Vagina (tissue), 2 donors: ENCODE data around the gene PPM1M. TPM values are rescaled to one million over a fixed set of nuclear protein-coding genes. Genes with fewer than 3 reads are reported as not detected.

Experiments used
- DNase-seq, 2 donors: peaks; one replicate each; pipeline ENCODE4 v3.0.0-alpha.2; 2017; ENCODE audit errors: extremely low spot score in 2 of 2
- H3K27ac ChIP-seq: fragments of 200-600 bp; sonication (generic); one replicate; pipeline ENCODE4 v1.5.1; 2019
- H3K27me3 ChIP-seq: fragments of 200-600 bp; sonication (generic); one replicate; pipeline ENCODE4 v1.5.1; 2019
- H3K36me3 ChIP-seq, 2 donors: fragments of 200-600 bp; sonication (generic); one replicate each; pipeline ENCODE4 v1.5.1; 2017 to 2019
- H3K4me1 ChIP-seq: fragments of 200-600 bp; sonication (generic); one replicate; pipeline ENCODE4 v1.5.1; 2019
- H3K4me3 ChIP-seq, 2 donors: fragments of 200-600 bp; sonication (generic); 1 replicate in 1 of 2; 2 replicates in 1 of 2; pipeline ENCODE4 v1.5.1; 2016 to 2019
- H3K9me3 ChIP-seq: fragments of 200-600 bp; sonication (generic); one replicate; pipeline ENCODE4 v1.5.1; 2019
- POLR2A ChIP-seq, 2 donors: fragments of 450-650 bp; IDR thresholded peaks; one replicate each; pipeline ENCODE4 v1.6.1; 2017; ENCODE audit warnings: antibody characterized with exemption in 2 of 2, mild to moderate bottlenecking in 2 of 2, moderate library complexity in 2 of 2
- POLR2AphosphoS5 ChIP-seq, 2 donors: sonication (generic); formaldehyde crosslinking; IDR thresholded peaks; one replicate each; pipeline ENCODE4 v1.9.0; 2017; ENCODE audit warnings: antibody characterized with exemption in 2 of 2, mild to moderate bottlenecking in 2 of 2, low read depth in 1 of 2; ENCODE audit not compliant: insufficient read depth in 1 of 2
- intact Hi-C: fragments of 100-400 bp; cut with DNase I; formaldehyde crosslinking; loops from one replicate; pipeline ENCODE4 v1.15.1; 2023
- total RNA-seq: library from RNA; depleted of rRNA; stranded (reverse); fragments of >200 nt; gene quantifications from one replicate; pipeline ENCODE4 v1.2.3, GENCODE V29; 2016
- TF ChIP-seq, protein P1 (sequence below), 3 experiments: fragments of 450-650 bp in 2 of 3; fragments of 200-600 bp in 1 of 3; sonication (generic) in 1 of 3; IDR thresholded peaks; one replicate each; pipeline ENCODE4 v1.5.1; 2017 to 2019; ENCODE audit warnings: antibody characterized with exemption in 3 of 3, mild to moderate bottlenecking in 2 of 3, moderate library complexity in 2 of 3

PPM1M gene
- total RNA-seq, 1 donor from 2014 or later, result 25.0 TPM

DNA sequence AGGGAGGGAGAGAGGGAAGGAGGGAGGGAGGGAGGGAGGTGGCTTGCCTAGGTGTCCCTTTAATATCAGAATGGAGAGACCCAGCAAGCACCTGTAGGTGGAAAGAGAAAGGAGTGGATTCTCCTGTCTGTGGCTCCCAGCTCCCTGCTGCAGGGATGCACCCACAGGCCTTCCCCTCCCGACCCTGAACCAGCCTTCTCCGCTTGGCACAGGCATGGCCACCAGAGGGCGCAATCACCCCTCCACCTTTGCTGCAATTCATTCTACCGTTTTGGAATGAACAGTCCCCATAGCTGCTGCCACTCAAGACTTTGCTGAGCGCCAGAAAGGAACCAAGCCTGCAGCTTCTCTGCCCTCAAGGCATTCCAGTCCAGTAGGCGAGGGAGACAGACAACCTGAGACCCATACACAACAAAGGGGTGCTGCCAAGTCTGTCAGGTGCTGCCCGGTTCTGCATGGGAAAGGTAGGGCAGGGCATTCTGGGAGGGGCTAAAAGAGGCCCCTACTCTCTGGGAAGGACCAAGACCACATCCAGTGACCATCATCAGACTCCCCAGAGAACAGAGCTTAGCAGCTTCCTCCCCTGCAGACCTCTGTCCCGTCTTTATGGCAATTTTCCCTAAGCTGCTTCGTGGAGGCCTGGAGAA, 25.1 kb upstream of the PPM1M start:
- H3K4me1 ChIP-seq, result peaks cover 46% of the 10 kb centered on the region
- no peaks in the 10 kb centered on the region for H3K9me3 ChIP-seq
- no peak overlapping the region for H3K27ac ChIP-seq
- H3K36me3 ChIP-seq, result peaks cover 0 to under 1% of the 10 kb centered on the region in 2 donors
- TF ChIP-seq POLR2A (IDR thresholded peaks at IDR 0.05) (no peak), POLR2AphosphoS5 (IDR thresholded peaks at IDR 0.05; ENCODE audit: insufficient read depth in 1 of 2, low read depth in 1 of 2) (peak in 1 of 2 donors; percentile 27)
- TF ChIP-seq, protein P1, sequence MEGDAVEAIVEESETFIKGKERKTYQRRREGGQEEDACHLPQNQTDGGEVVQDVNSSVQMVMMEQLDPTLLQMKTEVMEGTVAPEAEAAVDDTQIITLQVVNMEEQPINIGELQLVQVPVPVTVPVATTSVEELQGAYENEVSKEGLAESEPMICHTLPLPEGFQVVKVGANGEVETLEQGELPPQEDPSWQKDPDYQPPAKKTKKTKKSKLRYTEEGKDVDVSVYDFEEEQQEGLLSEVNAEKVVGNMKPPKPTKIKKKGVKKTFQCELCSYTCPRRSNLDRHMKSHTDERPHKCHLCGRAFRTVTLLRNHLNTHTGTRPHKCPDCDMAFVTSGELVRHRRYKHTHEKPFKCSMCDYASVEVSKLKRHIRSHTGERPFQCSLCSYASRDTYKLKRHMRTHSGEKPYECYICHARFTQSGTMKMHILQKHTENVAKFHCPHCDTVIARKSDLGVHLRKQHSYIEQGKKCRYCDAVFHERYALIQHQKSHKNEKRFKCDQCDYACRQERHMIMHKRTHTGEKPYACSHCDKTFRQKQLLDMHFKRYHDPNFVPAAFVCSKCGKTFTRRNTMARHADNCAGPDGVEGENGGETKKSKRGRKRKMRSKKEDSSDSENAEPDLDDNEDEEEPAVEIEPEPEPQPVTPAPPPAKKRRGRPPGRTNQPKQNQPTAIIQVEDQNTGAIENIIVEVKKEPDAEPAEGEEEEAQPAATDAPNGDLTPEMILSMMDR (IDR thresholded peaks at IDR 0.05), result peak; percentile 67 to 91 (median 72)
- intact Hi-C loops, result loop anchor here (5.0 kb wide), 1 partner anchor 117 kb away; no protein-coding TSS in a partner anchor
- DNase-seq, result no peak
- H3K4me3 ChIP-seq, result no peak overlapping the region
- H3K27me3 ChIP-seq, result no peaks in the 10 kb centered on the region

DNA sequence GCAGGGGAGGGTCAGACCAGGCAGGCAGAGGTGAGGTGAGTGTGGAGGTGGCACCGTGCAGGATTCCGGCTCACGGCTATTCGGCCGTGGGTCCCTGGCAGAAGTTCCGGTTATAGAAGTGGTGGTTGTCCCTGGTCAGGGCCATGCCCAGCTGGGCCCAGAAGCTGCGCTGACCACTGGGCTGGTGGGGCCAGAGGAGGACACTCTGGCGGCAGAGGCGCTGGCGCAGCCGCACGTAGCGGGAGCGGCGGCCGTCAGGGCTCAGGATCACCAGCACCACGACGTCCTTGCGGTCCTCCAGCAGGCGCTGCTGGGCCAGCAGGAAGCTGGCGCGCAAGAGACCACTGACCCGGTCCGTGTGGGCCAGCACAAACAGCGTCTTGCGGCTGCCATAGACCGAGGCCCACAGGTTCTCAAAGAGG, 24.4 kb upstream of the PPM1M start:
- H3K4me1 ChIP-seq, result peaks cover 45% of the 10 kb centered on the region
- H3K27ac ChIP-seq, result no peak overlapping the region

DNA sequence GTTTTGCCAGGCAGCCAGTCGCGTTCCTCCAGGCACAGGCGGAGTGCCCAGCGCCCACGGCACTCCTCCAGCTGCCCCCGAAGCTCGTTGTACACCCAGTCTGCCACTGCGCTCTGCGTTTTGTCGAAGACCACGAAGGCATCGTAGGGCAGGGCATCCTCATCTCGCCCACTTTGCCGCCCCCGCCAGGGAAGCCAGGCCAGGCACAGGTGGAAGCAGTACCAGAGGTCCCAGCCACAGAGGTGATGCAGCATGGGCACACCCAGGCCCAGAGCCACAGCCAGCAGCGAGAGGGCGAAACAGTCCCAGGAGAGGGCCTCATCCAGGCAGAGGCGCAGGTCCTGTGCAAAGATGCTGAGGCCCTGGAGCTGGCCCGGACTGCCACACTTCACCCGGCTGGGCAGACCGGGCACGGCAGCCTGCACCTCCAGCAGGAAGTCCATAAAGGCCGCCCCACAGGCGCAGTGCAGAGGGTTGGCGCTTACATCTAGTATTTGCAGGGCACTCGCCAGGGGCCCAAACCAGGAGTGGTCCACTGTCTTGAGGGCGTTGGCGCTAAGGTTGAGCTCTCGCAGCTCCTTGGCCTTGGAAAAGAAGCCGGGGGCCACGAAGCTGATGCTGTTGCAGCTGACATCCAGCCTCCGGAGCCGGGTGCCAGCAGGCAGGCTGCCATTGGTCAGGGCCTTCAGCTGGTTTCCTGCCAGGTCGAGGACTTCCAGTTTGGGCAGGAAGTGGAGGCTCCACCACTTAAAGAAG, 23.8 kb upstream of the PPM1M start:
- DNase-seq, result no peak
- H3K36me3 ChIP-seq, result no peaks in the 10 kb centered on the region
- H3K27me3 ChIP-seq, result no peaks in the 10 kb centered on the region
- H3K4me1 ChIP-seq, result peaks cover 39% of the 10 kb centered on the region
- intact Hi-C loops, result loop anchor here (5.0 kb wide), 1 partner anchor 116 kb away; no protein-coding TSS in a partner anchor
- TF ChIP-seq, protein P1 (IDR thresholded peaks at IDR 0.05), result no peak
- TF ChIP-seq POLR2A (IDR thresholded peaks at IDR 0.05) (no peak), POLR2AphosphoS5 (IDR thresholded peaks at IDR 0.05; ENCODE audit: insufficient read depth in 1 of 2, low read depth in 1 of 2) (no peak)
- H3K27ac ChIP-seq, result no peak overlapping the region
- H3K9me3 ChIP-seq, result no peaks in the 10 kb centered on the region
- H3K4me3 ChIP-seq, result no peak overlapping the region

More for the DNA sequence above, 24.4 kb upstream of the PPM1M start:
- no peaks in the 10 kb centered on the region for H3K27me3 ChIP-seq
- DNase-seq, result no peak
- H3K4me3 ChIP-seq, result no peak overlapping the region
- no peaks in the 10 kb centered on the region for H3K9me3 ChIP-seq
- no peak for TF ChIP-seq POLR2AphosphoS5 (IDR thresholded peaks at IDR 0.05; ENCODE audit: insufficient read depth in 1 of 2, low read depth in 1 of 2)
- TF ChIP-seq, protein P1 (IDR thresholded peaks at IDR 0.05), result no peak
- TF ChIP-seq POLR2A (IDR thresholded peaks at IDR 0.05), result no peak
- intact Hi-C loops, result loop anchor here (5.0 kb wide), 1 partner anchor 116 kb away; no protein-coding TSS in a partner anchor
- no peaks in the 10 kb centered on the region for H3K36me3 ChIP-seq

DNA sequence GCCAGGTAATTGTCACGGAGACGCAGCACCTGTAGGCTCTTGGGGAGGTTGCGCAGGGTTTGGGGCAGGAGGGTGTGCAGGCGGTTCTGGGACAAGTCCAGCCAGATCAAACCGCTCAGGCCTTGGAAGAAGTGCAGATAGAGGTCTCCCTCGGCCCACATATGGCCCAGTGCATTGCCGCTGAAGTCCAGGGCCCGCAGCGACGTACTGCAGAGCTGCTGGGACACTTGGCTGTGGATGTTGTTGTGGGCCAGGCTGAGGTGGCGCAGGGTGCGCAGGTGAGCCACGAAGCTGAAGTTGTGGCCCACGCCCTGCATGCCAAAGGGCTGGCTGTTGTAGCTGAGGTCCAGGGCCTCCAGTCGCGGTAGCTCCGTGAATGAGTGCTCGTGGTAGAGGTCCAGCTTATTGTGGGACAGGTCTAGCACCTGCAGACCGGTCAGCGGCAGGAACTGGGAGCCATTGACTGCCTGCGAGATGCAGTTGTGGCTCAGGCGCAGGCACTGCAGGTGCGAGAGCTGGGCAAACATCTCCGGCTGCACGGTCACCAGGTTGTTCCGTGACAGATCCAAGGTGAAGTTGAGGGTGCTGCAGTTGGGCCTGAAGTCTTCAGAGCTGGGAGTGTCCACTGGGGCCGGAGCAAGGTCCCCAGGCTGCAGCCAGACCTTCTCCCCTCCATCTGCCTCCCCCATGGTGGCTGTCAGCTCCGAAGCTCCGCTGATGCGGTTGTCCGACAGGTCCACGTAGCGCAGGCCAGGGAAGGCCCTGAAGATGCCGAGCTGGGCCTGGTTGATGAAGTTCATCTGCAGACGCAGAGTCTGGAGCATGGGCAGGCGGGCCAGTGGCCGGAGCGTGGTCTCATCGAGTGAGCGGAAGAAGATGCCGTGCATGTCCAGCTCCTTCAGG, 23.0 kb upstream of the PPM1M start:
- intact Hi-C loops, result loop anchor here (5.0 kb wide), 1 partner anchor 115 kb away; no protein-coding TSS in a partner anchor
- no peak overlapping the region for H3K4me3 ChIP-seq
- TF ChIP-seq POLR2A (IDR thresholded peaks at IDR 0.05) (no peak), POLR2AphosphoS5 (IDR thresholded peaks at IDR 0.05; ENCODE audit: insufficient read depth in 1 of 2, low read depth in 1 of 2) (no peak)
- TF ChIP-seq, protein P1 (IDR thresholded peaks at IDR 0.05), result no peak
- no peak overlapping the region for H3K27ac ChIP-seq
- H3K9me3 ChIP-seq, result no peaks in the 10 kb centered on the region
- peaks cover 31% of the 10 kb centered on the region for H3K4me1 ChIP-seq
- H3K27me3 ChIP-seq, result no peaks in the 10 kb centered on the region
- H3K36me3 ChIP-seq, result peaks cover 0 to 3% of the 10 kb centered on the region in 2 donors
- DNase-seq, result no peak
